Superior temporal gyrus (tissue), 1 donor: ENCODE data around the gene WDR72.

Experiments used
- DNase-seq: peaks from one replicate; pipeline ENCODE4 v3.0.0-alpha.2; 2016; ENCODE audit errors: extremely low spot score

The WDR72 gene

GRCh38 chr15:53535886-53536285, 223.6 kb downstream of the WDR72 start:
- no peak for DNase-seq

GRCh38 chr15:53534105-53534839, 225.2 kb downstream of the WDR72 start:
- DNase-seq, result no peak

- DNase-seq, result no peak
These were observed 228.7 kb downstream of the WDR72 start for GRCh38 chr15:53530761-53531160.

- DNase-seq, result no peak
These were observed 231.5 kb downstream of the WDR72 start for GRCh38 chr15:53527996-53528395.

- DNase-seq, result no peak
These were observed 233.6 kb downstream of the WDR72 start for GRCh38 chr15:53525894-53526293.

- no peak for DNase-seq
These were observed 236.5 kb downstream of the WDR72 start for GRCh38 chr15:53522991-53523390.

- peak; percentile 41 for DNase-seq
These were observed 238.5 kb downstream of the WDR72 start for GRCh38 chr15:53520996-53521395.

GRCh38 chr15:53513431-53513830, 246.0 kb downstream of the WDR72 start:
- DNase-seq, result no peak

GRCh38 chr15:53512029-53512428, 247.4 kb downstream of the WDR72 start:
- peak; percentile 20 for DNase-seq

- no peak for DNase-seq
These were observed 248.3 kb downstream of the WDR72 start for GRCh38 chr15:53511175-53511574.

GRCh38 chr15:53506370-53506769, 253.1 kb downstream of the WDR72 start:
- no peak for DNase-seq

GRCh38 chr15:53498996-53499395, 260.5 kb downstream of the WDR72 start:
- no peak for DNase-seq

GRCh38 chr15:53490341-53490740, 269.1 kb downstream of the WDR72 start:
- DNase-seq, result no peak

- no peak for DNase-seq
These were observed 277.4 kb downstream of the WDR72 start for GRCh38 chr15:53482055-53482454.

GRCh38 chr15:53477981-53478766, 281.3 kb downstream of the WDR72 start:
- no peak for DNase-seq

GRCh38 chr15:53473886-53474285, 285.6 kb downstream of the WDR72 start:
- DNase-seq, result no peak

- no peak for DNase-seq
These were observed 286.0 kb downstream of the WDR72 start for GRCh38 chr15:53473435-53473834.

GRCh38 chr15:53472883-53473282, 286.6 kb downstream of the WDR72 start:
- no peak for DNase-seq

- DNase-seq, result no peak
These were observed 287.3 kb downstream of the WDR72 start for GRCh38 chr15:53472210-53472609.

GRCh38 chr15:53470743-53471142, 288.7 kb downstream of the WDR72 start:
- no peak for DNase-seq

GRCh38 chr15:53469422-53469821, 290.0 kb downstream of the WDR72 start:
- no peak for DNase-seq
